Measurements from ENCODE around the gene GID8.

- TF ChIP-seq, protein P1, sequence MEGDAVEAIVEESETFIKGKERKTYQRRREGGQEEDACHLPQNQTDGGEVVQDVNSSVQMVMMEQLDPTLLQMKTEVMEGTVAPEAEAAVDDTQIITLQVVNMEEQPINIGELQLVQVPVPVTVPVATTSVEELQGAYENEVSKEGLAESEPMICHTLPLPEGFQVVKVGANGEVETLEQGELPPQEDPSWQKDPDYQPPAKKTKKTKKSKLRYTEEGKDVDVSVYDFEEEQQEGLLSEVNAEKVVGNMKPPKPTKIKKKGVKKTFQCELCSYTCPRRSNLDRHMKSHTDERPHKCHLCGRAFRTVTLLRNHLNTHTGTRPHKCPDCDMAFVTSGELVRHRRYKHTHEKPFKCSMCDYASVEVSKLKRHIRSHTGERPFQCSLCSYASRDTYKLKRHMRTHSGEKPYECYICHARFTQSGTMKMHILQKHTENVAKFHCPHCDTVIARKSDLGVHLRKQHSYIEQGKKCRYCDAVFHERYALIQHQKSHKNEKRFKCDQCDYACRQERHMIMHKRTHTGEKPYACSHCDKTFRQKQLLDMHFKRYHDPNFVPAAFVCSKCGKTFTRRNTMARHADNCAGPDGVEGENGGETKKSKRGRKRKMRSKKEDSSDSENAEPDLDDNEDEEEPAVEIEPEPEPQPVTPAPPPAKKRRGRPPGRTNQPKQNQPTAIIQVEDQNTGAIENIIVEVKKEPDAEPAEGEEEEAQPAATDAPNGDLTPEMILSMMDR (IDR thresholded peaks at IDR 0.05; ENCODE audit: low read depth, low read length, poor library complexity, severe bottlenecking): no peak
- TF ChIP-seq EZH2phosphoT487 (IDR thresholded peaks at IDR 0.05; ENCODE audit: borderline replicate concordance, low read length): no peak
Observed at GRCh38 chr20:62946918-62947317, 9.0 kb downstream of the GID8 start.
